ENCODE data around the gene PLEKHA7. TPM values are rescaled to one million over a fixed set of nuclear protein-coding genes. Genes with fewer than 3 reads are reported as not detected.

Gene PLEKHA7
- total and polyA plus RNA-seq, 2 of the 13 experiments (the other 11 are each of a cell fraction or from before 2014, with no cell fraction given): 17.5 to 18.7 TPM

DNA sequence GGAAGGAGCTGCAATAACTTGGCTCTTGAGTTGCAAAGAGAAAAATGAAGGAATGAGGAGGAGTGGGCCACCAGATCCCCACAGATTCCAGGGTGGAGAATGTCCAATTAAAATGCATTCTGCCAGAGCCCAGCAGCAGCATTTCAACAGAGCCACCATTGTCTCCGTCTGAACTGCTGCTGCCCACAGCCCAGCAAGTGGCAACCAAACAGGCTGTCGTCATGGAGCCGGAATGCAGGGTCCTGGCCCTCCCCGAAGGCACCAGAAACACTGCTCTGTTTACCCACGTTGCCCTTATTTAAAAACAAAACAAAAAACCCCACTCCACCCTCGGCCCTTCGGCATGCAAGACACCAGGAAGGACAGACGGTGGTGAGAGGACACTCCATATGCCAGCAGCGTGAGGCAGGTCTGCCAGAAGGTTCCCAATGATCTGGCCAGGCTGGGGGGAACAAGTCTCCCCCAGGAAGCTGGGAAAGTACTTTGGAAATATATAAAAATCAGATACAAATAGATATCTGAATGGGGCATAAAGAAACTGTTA, 32.5 kb downstream of the PLEKHA7 start (continued):
- TF ChIP-seq, protein P1, sequence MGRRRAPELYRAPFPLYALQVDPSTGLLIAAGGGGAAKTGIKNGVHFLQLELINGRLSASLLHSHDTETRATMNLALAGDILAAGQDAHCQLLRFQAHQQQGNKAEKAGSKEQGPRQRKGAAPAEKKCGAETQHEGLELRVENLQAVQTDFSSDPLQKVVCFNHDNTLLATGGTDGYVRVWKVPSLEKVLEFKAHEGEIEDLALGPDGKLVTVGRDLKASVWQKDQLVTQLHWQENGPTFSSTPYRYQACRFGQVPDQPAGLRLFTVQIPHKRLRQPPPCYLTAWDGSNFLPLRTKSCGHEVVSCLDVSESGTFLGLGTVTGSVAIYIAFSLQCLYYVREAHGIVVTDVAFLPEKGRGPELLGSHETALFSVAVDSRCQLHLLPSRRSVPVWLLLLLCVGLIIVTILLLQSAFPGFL (CRISPR knock-in tag; IDR thresholded peaks at IDR 0.05): no peak
- no peak for TF ChIP-seq MEIS2 (CRISPR knock-in tag; IDR thresholded peaks at IDR 0.05)
- TF ChIP-seq FOXC1 (CRISPR knock-in tag; IDR thresholded peaks at IDR 0.05; ENCODE audit: borderline replicate concordance): no peak
- TF ChIP-seq JUN (CRISPR knock-in tag; IDR thresholded peaks at IDR 0.05): peak; percentile 97
- no peak for TF ChIP-seq ZNF674 (CRISPR knock-in tag; IDR thresholded peaks at IDR 0.05; ENCODE audit: low read depth)
- TF ChIP-seq, protein P2, sequence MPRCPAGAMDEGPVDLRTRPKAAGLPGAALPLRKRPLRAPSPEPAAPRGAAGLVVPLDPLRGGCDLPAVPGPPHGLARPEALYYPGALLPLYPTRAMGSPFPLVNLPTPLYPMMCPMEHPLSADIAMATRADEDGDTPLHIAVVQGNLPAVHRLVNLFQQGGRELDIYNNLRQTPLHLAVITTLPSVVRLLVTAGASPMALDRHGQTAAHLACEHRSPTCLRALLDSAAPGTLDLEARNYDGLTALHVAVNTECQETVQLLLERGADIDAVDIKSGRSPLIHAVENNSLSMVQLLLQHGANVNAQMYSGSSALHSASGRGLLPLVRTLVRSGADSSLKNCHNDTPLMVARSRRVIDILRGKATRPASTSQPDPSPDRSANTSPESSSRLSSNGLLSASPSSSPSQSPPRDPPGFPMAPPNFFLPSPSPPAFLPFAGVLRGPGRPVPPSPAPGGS (CRISPR knock-in tag; IDR thresholded peaks at IDR 0.05): no peak
- TF ChIP-seq HOXA7 (CRISPR knock-in tag; IDR thresholded peaks at IDR 0.05): no peak
- TF ChIP-seq GABPA (IDR thresholded peaks at IDR 0.05; ENCODE audit: low read depth, low read length): no peak
- TF ChIP-seq GABPA (CRISPR knock-in tag; IDR thresholded peaks at IDR 0.05; ENCODE audit: low read depth): no peak
- TF ChIP-seq ZSCAN9 (CRISPR knock-in tag; IDR thresholded peaks at IDR 0.05; ENCODE audit: borderline replicate concordance): peak; percentile 39; the same call in 1 of the 2 replicates
- no peak for TF ChIP-seq ZNF274 (CRISPR knock-in tag; IDR thresholded peaks at IDR 0.05)
- no peak for TF ChIP-seq GATA4 (IDR thresholded peaks at IDR 0.05; ENCODE audit: borderline replicate concordance, low read depth)
- no peak for TF ChIP-seq KIAA2018 (CRISPR knock-in tag; IDR thresholded peaks at IDR 0.05; ENCODE audit: borderline replicate concordance)
- TF ChIP-seq FOXP4 (CRISPR knock-in tag; IDR thresholded peaks at IDR 0.05): peak; percentile 92
- no peak for TF ChIP-seq KMT2B (CRISPR knock-in tag; IDR thresholded peaks at IDR 0.05)
- 0 out of 2 replicates have a peak, but pooled peaks have one; percentile 17 for TF ChIP-seq ZKSCAN8 (CRISPR knock-in tag; IDR thresholded peaks at IDR 0.05; ENCODE audit: borderline replicate concordance)
